A204.1 (cell line): ENCODE measurements around the gene GEN1.
A peak's percentile ranks its signal among the peaks of the same experiment; 100 is the strongest.

Experiments used
- FAIRE-seq: peaks from 2 replicates; lab custom pipeline; 2012; peaks lifted over from hg19 to GRCh38; lab: Jason Lieb, UNC

The GEN1 gene

DNA sequence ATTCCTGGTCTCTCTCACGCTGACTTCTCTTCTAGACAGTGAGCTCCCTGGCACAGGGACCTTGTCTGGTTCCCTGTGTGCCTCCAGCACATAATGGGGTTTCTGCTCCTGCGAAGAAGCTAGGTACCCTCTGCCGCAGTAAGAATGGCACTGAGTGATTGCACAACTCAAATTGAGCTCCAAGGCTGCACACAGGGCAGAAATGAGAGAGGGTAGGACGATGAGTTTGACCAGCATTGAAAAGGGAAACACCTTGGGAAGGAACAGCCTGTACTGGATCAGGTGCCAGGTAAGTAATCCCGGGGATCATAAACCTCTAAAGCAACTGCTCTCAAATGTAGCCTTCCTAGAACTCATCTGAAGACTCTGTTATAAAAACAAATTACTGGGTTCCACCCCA lies 41.4 kb downstream of the GEN1 start:
- no peak for FAIRE-seq

GRCh38 chr2:17798338-17798737 lies 44.4 kb downstream of the GEN1 start:
- FAIRE-seq = no peak

DNA sequence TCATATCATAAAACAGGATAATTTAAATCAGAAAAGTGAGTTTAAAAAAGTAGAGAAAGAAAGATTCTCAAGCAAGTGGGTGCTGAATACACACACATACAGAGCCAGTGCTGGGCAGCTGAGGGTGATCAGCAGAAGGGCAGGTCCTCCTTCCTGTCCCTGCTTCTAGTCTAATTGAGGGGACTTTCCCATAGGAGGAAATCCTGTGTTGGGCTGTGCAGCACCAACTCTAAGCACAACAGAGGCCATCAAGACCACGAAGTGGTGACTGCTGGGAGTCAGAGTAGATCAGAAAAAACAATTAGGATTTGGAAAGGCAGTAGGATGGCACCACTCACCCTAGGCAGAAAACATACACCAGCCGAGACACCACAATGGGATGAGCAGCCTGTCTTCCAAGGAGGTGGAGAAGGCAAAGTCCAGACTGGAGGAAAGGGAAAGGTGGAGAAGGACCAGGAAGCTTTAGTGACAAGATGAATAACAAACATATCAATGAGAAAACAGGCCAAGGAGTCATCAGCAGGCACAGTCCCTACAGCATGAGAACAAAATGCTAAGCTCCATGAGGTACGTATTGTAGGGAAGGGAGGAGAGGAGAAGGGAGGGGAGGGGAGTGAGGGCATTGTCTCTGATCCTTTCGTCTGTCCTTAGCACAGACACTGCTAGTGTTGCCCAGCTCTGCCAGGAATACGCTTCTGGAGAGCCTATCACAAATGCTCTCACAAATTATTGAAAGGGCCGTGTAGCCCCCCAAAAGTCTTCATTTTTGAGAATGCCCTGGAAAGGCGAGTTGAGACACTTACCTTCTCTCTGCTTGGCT lies 45.6 kb downstream of the GEN1 start:
- FAIRE-seq = no peak

GRCh38 chr2:17800219-17800618 lies 46.3 kb downstream of the GEN1 start:
- FAIRE-seq = no peak

DNA sequence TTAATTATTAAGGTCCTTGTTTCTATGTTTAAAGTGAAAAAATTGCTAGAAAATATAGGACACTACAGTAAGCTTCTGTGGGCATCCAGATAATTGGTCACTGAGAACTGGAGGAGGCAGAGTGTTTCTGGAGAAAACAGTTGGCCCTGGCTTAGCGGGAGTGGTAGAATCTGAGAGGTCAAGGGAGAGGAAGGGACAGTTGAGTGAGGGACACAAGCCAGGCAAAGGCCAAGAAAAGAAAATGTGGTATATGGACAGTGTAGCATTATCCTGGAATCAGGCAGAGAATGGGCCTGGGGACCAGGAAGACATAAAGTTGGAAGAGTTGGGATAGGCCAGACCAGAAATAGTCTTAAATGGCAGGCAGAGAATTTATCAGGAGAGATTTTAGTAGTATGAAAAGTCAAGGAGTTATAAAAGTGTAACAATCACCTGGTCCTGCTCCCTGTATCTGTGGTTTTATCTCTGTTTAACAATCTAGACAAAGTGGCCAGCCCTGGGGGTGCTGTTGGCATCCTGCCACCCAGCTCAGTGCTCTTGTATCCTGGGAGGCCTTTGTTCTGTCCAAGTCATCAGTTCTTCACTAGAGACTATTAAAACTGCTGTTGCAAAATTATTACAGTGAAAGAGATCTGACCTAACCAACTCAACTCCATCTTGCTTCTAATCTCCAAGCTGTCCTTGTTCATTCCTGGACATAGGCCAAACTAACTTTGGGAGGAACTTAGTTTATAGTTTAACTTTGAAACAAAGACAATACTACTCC lies 46.9 kb downstream of the GEN1 start:
- FAIRE-seq = no peak

DNA sequence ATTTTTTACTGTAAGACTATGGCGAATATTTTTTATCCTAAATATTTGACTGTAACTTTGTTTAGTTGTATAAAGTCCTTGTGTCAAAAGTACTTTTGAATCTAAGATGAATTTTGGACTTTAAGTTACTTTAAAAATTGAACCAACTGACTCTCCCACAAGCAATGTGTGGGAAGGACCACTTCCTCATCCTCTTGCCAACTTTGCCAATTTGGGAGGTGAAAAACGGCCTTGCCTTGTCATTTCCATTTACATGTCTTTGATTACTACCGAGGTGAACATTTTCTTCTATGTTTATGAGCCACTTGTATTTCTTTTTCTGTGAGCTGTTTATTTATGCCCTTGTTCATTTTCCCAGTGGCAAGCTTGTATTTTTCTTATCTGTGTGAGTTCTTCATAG lies 49.6 kb downstream of the GEN1 start:
- no peak for FAIRE-seq

GRCh38 chr2:17804358-17804757 lies 50.4 kb downstream of the GEN1 start:
- FAIRE-seq = no peak

DNA sequence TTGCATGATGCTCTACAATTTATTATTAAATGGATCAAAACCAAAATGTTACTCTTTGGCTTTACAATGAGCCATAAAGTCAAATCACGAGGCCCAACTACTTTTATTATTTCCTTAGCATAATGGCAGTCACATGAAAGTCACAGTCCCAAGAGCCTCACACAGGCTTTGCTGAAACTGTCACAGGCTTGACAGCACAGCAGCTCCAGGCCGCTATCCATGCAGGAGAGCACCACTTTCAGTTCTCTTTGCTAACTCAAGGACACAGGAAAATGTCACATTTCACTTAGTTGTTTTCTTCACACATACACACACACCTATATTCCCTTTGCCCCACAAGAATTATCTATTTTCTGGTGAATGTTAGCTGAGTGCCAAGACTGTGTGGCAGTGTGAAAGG lies 51.2 kb downstream of the GEN1 start:
- no peak for FAIRE-seq

GRCh38 chr2:17805717-17806363 lies 51.9 kb downstream of the GEN1 start:
- no peak for FAIRE-seq

DNA sequence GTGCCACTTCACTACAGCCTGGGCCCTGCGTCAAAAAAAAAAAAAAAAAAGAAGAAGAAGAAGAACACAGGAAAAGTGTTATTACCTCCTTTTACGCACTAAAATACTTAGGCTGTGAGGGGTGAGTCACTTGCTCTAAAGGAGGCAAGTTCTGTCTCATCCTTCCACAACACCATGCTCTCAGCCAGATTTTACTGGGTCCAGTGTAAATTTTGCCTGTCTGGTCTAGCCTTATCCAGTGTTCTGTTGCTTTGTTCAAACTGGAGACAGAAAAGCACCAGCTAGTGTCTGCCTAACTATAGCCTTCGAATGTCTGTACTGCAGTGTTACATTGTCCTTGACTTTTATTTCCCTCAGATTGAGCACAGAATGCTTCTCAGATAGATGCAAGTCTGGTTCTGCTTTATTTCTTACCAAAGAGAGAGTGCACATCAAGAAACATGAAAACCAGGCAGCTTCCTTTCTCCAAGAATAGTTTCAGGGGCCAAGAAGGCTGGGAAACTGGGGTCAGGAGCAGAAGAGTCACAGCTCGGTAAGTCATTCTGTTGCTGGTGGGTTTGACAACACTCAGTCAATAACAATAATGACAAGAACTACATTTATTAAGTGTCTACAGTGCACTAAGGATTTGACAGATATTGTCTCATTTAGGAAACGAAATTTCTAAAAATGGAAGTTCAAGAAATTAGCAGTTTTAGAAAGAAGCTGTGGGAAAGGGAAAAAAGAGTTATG lies 59.2 kb downstream of the GEN1 start:
- FAIRE-seq = no peak

DNA sequence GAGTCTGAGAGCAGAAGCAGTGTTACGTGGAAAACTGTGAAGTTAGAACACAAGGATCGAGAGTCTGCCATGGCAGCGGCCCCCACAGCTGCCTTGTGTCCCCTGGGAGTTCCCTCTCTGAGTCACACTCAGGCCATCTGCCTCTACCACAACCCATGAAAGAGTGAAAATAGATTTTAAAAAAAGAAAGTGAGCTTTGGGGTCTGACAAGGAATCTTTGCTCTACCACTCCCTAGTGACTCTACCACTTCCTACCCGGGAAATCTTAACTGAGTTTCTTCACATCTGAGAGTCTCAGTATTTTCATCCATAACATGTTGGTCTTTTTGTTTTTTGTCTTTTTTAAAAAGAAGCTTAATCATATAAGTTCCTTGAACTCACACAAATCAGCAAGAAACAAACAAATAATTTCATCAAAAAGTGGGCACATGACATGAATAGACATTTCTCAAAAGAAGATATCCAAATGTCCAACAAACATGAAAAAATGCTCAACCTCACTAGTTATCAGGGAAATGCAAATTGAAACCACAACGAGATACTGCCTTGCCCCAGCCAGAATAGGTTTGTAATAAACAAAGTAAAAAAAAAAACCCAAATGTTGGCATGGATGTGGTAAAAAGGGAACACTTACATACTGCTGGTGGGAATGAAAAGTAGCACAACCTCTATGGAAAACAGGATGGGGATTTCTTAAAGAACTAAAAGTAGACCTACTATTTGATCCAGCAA lies 60.0 kb downstream of the GEN1 start:
- FAIRE-seq = no peak

- FAIRE-seq = no peak
These were observed 60.7 kb downstream of the GEN1 start for GRCh38 chr2:17814601-17815000.

GRCh38 chr2:17815468-17816184 lies 61.7 kb downstream of the GEN1 start:
- FAIRE-seq = no peak

DNA sequence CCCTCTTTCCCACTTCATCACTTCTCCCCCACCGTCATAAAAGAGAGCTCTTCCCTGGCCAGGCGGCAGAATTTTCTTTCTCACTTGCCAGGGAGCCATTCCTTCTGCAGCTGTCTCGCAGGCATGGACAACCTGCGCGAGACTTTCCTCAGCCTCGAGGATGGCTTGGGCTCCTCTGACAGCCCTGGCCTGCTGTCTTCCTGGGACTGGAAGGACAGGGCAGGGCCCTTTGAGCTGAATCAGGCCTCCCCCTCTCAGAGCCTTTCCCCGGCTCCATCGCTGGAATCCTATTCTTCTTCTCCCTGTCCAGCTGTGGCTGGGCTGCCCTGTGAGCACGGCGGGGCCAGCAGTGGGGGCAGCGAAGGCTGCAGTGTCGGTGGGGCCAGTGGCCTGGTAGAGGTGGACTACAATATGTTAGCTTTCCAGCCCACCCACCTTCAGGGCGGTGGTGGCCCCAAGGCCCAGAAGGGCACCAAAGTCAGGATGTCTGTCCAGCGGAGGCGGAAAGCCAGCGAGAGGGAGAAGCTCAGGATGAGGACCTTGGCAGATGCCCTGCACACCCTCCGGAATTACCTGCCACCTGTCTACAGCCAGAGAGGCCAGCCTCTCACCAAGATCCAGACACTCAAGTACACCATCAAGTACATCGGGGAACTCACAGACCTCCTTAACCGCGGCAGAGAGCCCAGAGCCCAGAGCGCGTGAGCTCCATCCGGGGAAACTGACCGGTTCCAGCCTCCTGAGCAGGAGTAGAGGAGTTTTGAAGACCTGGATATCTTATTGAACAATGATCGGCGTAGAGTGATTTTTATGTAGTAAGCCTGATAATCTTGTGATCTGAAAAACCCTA lies 62.7 kb downstream of the GEN1 start, which contains the start of gene MSGN1:
TSS of gene MSGN1 (plus strand) at position 65 of the 850 bp plus-strand sequence. CDS start at position 124, 59 bp downstream.
- FAIRE-seq = no peak

- peak; percentile 3 for FAIRE-seq
These were observed 64.4 kb downstream of the GEN1 start for GRCh38 chr2:17818235-17818815.

GRCh38 chr2:17821080-17821479 lies 67.1 kb downstream of the GEN1 start:
- FAIRE-seq = no peak

DNA sequence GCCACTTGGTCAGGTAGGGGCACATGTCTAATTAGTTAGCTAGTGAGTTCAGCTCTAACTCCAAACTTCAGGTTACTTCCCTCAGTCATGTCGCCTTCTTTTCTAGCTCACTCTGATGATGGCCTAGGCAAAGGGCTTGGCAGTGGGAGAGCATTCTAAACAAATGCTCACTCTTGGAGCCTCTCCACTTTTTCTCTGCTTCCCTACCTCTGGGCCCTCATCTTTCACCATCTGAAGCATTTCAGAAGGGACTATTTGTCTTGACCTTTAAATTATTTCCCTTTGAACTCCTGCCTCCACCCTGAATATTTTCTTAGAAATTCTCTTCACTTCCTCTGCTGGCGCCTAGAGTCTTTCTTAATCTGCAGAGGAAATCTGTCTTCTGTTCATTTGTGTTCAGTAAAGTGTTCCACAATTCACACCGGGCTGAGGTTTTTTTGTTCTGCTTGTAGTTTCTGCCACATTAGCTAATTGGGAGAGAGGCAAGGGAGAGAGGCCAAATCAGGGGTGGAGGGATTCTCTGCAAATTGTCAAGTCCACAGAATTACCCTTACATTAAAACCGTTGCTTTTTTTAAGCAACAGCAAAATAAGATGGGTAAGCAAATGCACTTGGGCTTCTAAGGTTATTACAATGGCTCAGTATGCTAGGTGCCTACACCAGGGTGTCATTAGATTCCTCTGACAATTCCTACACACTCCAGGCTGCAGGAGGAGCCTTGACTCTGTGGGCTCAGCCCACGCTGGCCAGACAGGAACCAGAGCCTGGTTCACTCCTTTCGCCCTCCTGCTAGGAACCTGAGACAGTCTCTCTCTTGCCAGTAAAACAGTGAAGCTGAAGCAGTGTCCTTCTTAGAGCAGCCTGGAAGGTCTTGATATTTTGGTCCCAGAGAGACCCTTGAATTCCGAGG lies 67.9 kb downstream of the GEN1 start:
- FAIRE-seq = no peak

- no peak for FAIRE-seq
These were observed 68.6 kb downstream of the GEN1 start for GRCh38 chr2:17822445-17823117.
